Caco-2 (cell line): ENCODE results near the gene PALD1. TPM values are rescaled to one million over a fixed set of nuclear protein-coding genes. Genes with fewer than 3 reads are reported as not detected.

Source experiments
- BruUV-seq: library from RNA; stranded (reverse); fragments of 400-500 nt; replicated peaks from 2 replicates; lab custom pipeline; 2021; lab: Mats Ljungman, UMichigan
- CTCF ChIA-PET: fragments of 300-600 bp; sonication (Branson Sonifier 250); formaldehyde crosslinking; loops from one replicate; lab custom pipeline; 2022; ENCODE audit warnings: antibody characterized with exemption; lab: Charles Lee
- POLR2A ChIA-PET: fragments of 300-600 bp; sonication (Branson Sonifier 250); formaldehyde crosslinking; loops from one replicate; lab custom pipeline; 2022; ENCODE audit warnings: antibody characterized with exemption; lab: Charles Lee
- DNase-seq, 2 experiments: peaks; one replicate each; pipeline versions ENCODE4 v3.0.0 to v3.0.0-alpha.2; 2020 to 2022
- H3K27me3 ChIP-seq: replicated peaks from 2 replicates; pipeline ENCODE4 v1.6.0; 2011; ENCODE audit warnings: low read length; ENCODE audit not compliant: control insufficient read depth, insufficient read depth
- H3K36me3 ChIP-seq: 2 replicates; pipeline ENCODE4 v1.5.1; 2011; ENCODE audit warnings: low read length; ENCODE audit not compliant: control insufficient read depth, insufficient read depth
- H3K4me1 ChIP-seq: fragments of 250-450 bp; sonication (Bioruptor Pico); 2 replicates; pipeline ENCODE4 v1.5.1; 2020; ENCODE audit warnings: mild to moderate bottlenecking
- H3K4me3 ChIP-seq: 2 replicates; pipeline ENCODE4 v1.5.1; 2011; ENCODE audit warnings: low read depth, mild to moderate bottlenecking, control low read depth, low read length
- H3K9me3 ChIP-seq: fragments of 250-450 bp; sonication (Bioruptor Pico); 2 replicates; pipeline ENCODE4 v1.5.1; 2020; ENCODE audit warnings: mild to moderate bottlenecking, moderate library complexity
- H3K27ac Mint-ChIP-seq: one replicate; pipeline ENCODE4 v1.8.0; 2022; ENCODE audit warnings: mixed read lengths; ENCODE audit not compliant: unreplicated experiment
- H3K27me3 Mint-ChIP-seq: one replicate; pipeline ENCODE4 v1.8.0; 2022; ENCODE audit warnings: mixed read lengths; ENCODE audit not compliant: insufficient read depth, unreplicated experiment
- H3K36me3 Mint-ChIP-seq: one replicate; pipeline ENCODE4 v1.8.0; 2022; ENCODE audit warnings: mild to moderate bottlenecking, mixed read lengths; ENCODE audit not compliant: insufficient read depth, unreplicated experiment
- H3K4me1 Mint-ChIP-seq: one replicate; pipeline ENCODE4 v1.8.0; 2022; ENCODE audit warnings: low read depth, mixed read lengths; ENCODE audit not compliant: unreplicated experiment
- H3K4me3 Mint-ChIP-seq: one replicate; pipeline ENCODE4 v1.8.0; 2022; ENCODE audit warnings: mild to moderate bottlenecking, moderate library complexity, mixed read lengths; ENCODE audit not compliant: unreplicated experiment
- H3K9me3 Mint-ChIP-seq: one replicate; pipeline ENCODE4 v1.8.0; 2022; ENCODE audit warnings: mixed read lengths; ENCODE audit not compliant: unreplicated experiment
- CTCF ChIP-seq, 2 experiments: fragments of 200-600 bp in 1 of 2; IDR thresholded peaks; 1 replicate in 1 of 2; 2 replicates in 1 of 2; pipeline versions ENCODE4 v1.5.1 to v1.8.0; 2011 to 2022; ENCODE audit warnings: antibody characterized with exemption in 1 of 2, control low read depth in 1 of 2, inconsistent platforms in 1 of 2, low read depth in 1 of 2, low read length in 1 of 2, mild to moderate bottlenecking in 1 of 2, moderate library complexity in 1 of 2; ENCODE audit not compliant: insufficient read depth in 1 of 2, severe bottlenecking in 1 of 2, unreplicated experiment in 1 of 2
- intact Hi-C: fragments of 100-400 bp; cut with micrococcal nuclease; formaldehyde crosslinking; loops from one replicate; pipeline ENCODE4 v1.10.0; 2022; ENCODE audit not compliant: unreplicated experiment
- total RNA-seq: library from RNA; stranded (reverse); gene quantifications from 2 replicates; pipeline ENCODE4 v1.2.3, GENCODE V29; 2022

Gene PALD1
- total RNA-seq, 1 experiment from 2014 or later: 10.3 TPM

DNA sequence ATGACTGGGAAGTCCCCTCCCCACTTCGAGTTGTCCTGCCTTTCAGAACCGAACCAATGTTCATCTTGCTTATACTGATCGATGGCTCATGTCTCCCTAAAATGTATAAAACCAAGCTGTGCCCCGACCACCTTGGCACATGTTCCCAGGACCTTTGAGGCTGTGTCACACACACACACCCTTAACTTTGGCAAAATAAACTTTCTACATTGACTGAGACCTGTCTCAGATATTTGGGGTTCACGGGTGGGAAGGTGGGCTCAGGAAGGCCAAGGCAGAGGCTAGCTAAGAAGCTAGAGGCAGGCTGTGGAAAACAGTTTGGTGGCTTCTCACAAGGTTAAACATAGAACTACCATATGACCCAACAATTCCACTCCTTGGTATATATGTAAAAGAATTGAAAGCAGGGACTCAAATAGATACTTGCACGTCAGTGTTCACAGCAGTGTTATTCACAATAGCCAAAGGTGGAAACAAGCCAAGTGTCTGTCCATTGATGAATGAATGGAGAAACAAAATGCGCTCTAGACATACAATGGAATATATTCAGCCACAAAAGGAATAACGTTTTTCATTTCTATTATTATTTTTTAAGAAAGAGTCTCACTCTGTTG, 108.6 kb downstream of the PALD1 start:
- Histone ChIP-seq H3K27me3 (no peaks in the 10 kb centered on the region), H3K4me1 (no peaks in the 10 kb centered on the region; the same call in 1 of the 2 replicates), H3K36me3 (no peaks in the 10 kb centered on the region), H3K4me3 (no peak overlapping the region), H3K9me3 (no peaks in the 10 kb centered on the region)
- intact Hi-C loops: no loop called here
- no peak for TF ChIP-seq CTCF (IDR thresholded peaks at IDR 0.05; ENCODE audit: insufficient read depth in 1 of 2, low read depth in 1 of 2, low read length in 1 of 2, severe bottlenecking in 1 of 2, unreplicated experiment in 1 of 2)
- no peak for DNase-seq
- Mint-ChIP-seq H3K27ac (no peak overlapping the region), H3K9me3 (no peaks in the 10 kb centered on the region), H3K27me3 (peaks cover 14% of the 10 kb centered on the region), H3K4me1 (peaks cover 6% of the 10 kb centered on the region), H3K36me3 (no peaks in the 10 kb centered on the region), H3K4me3 (no peak overlapping the region)
- BruUV-seq: no TSS peak
- ChIA-PET CTCF (no interaction called here), POLR2A (no interaction called here)

GRCh38 chr10:70588255-70588654, 109.7 kb downstream of the PALD1 start:
- POLR2A ChIA-PET: no interaction called here
- no TSS peak for BruUV-seq
- H3K4me3 Mint-ChIP-seq: no peak overlapping the region
- H3K9me3 Mint-ChIP-seq: no peaks in the 10 kb centered on the region
- no peak overlapping the region for H3K27ac Mint-ChIP-seq
- Histone ChIP-seq H3K9me3 (no peaks in the 10 kb centered on the region), H3K4me1 (no peaks in the 10 kb centered on the region; the same call in 1 of the 2 replicates), H3K27me3 (no peaks in the 10 kb centered on the region), H3K4me3 (no peak overlapping the region), H3K36me3 (no peaks in the 10 kb centered on the region)
- no peak for TF ChIP-seq CTCF (IDR thresholded peaks at IDR 0.05; ENCODE audit: insufficient read depth in 1 of 2, low read depth in 1 of 2, low read length in 1 of 2, severe bottlenecking in 1 of 2, unreplicated experiment in 1 of 2)
- H3K36me3 Mint-ChIP-seq: no peaks in the 10 kb centered on the region
- no peak for DNase-seq
- CTCF ChIA-PET: no interaction called here
- intact Hi-C loops: no loop called here
- peaks cover 6% of the 10 kb centered on the region for H3K4me1 Mint-ChIP-seq
- peaks cover 14% of the 10 kb centered on the region for H3K27me3 Mint-ChIP-seq

DNA sequence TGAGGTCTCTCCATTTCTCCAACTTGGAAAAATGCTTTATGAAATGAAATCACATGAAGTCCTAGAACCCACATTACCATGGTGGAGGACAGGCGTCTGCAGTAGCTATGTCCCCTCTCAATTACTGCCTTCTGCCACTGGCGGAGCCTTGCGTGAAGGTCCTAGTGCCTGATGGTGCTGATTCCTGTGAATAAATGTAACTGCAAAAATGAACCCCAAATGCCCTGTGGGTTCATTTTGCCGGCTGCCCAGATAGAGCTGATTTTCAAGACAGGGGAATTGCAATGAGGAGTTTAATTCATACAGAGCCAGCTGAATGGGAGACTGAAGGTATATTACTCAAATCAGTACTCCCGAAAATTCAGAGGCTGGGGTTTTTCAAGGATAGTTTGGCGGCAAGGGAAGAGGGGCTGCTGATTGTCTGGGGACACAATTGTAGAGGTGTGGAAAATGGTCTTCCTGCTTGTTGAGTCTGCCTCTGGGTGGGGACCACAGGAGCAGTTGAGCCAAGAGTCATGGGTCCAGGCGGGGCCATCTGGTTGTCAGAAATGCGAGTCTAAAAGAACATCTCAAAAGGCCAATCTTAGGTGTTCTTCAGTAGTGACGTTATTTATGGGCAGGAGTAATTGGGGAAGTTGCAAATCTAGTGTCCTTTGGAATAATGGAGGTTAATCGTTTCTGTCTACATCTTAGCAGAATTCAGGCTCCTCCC, 110.4 kb downstream of the PALD1 start:
- intact Hi-C loops: no loop called here
- Histone ChIP-seq H3K4me1 (no peaks in the 10 kb centered on the region; the same call in 1 of the 2 replicates), H3K27me3 (no peaks in the 10 kb centered on the region), H3K9me3 (no peaks in the 10 kb centered on the region), H3K36me3 (no peaks in the 10 kb centered on the region), H3K4me3 (no peak overlapping the region)
- peak in 1 of 2 experiments; percentile 19 for DNase-seq
- no peaks in the 10 kb centered on the region for H3K9me3 Mint-ChIP-seq
- no peak overlapping the region for H3K27ac Mint-ChIP-seq
- CTCF ChIA-PET: interaction anchor here (0.6 kb wide), 1 partner anchor 204 kb away, joined by 4 read pairs; no protein-coding TSS in a partner anchor
- no peak overlapping the region for H3K4me3 Mint-ChIP-seq
- no peak for TF ChIP-seq CTCF (IDR thresholded peaks at IDR 0.05; ENCODE audit: insufficient read depth in 1 of 2, low read depth in 1 of 2, low read length in 1 of 2, severe bottlenecking in 1 of 2, unreplicated experiment in 1 of 2)
- peaks cover under 1% of the 10 kb centered on the region for H3K4me1 Mint-ChIP-seq
- POLR2A ChIA-PET: no interaction called here
- no peaks in the 10 kb centered on the region for H3K36me3 Mint-ChIP-seq
- H3K27me3 Mint-ChIP-seq: peaks cover 14% of the 10 kb centered on the region
- no TSS peak for BruUV-seq
